ENCODE results near the gene TET2. TPM values are rescaled to one million over a fixed set of nuclear protein-coding genes. Genes with fewer than 3 reads are reported as not detected.

The TET2 gene
- polyA plus RNA-seq, 3 donors, result 22.6 to 47.1 (median 42.5) TPM

DNA sequence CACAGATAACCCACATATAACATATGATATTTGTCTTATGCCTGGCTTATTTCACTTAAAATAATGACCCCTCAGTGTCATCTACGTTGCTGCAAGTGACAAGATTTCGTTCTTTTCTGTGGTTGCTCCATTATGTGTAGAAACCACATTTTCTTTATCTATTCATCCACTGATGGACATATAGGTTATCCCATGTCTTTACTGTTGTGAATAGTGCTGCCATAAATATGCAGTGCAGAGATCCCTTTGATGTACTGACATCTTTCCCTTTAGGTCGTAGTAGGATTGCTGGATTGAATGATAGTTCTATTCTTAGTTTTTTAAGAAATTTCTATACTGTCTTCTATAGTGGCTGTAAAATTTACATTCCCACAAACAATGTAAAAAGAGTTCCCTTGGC, 135.8 kb downstream of the TET2 start:
- H3K27ac Mint-ChIP-seq, result no peak overlapping the region
- peaks cover 1 to 7% (median 2%) of the 10 kb centered on the region in 7 donors for H3K9me3 Mint-ChIP-seq
- H3K79me2 ChIP-seq (ENCODE audit: insufficient read depth, low read length), result no peaks in the 10 kb centered on the region
- H3K9me3 ChIP-seq (replicated peaks in 1 of 2; ENCODE audit: control insufficient read depth in 1 of 2, insufficient read depth in 1 of 2, low read length in 2 of 2), result peaks cover 0 to 3% of the 10 kb centered on the region in 2 donors
- no peak for DNase-seq
- H3K4me1 ChIP-seq (ENCODE audit: control insufficient read depth in 1 of 2, insufficient read depth in 2 of 2, low read length in 2 of 2), result no peaks in the 10 kb centered on the region
- peaks cover 25% of the 10 kb centered on the region for H4K20me1 ChIP-seq (ENCODE audit: insufficient read depth, low read length)
- H3K27ac ChIP-seq (ENCODE audit: low read depth in 1 of 2, low read length in 2 of 2), result no peak overlapping the region
- H3K4me1 Mint-ChIP-seq, result peaks cover 6% of the 10 kb centered on the region
- H3K27me3 ChIP-seq (ENCODE audit: control insufficient read depth in 2 of 2, insufficient read depth in 2 of 2, low read length in 2 of 2), result no peaks in the 10 kb centered on the region
- H3K4me2 ChIP-seq (replicated peaks; ENCODE audit: extremely low read depth, low read length, poor library complexity, severe bottlenecking), result no peak overlapping the region
- H3K4me3 ChIP-seq (replicated peaks in 1 of 3; ENCODE audit: low read depth in 2 of 3, low read length in 3 of 3), result no peak overlapping the region
- TF ChIP-seq, protein P1, sequence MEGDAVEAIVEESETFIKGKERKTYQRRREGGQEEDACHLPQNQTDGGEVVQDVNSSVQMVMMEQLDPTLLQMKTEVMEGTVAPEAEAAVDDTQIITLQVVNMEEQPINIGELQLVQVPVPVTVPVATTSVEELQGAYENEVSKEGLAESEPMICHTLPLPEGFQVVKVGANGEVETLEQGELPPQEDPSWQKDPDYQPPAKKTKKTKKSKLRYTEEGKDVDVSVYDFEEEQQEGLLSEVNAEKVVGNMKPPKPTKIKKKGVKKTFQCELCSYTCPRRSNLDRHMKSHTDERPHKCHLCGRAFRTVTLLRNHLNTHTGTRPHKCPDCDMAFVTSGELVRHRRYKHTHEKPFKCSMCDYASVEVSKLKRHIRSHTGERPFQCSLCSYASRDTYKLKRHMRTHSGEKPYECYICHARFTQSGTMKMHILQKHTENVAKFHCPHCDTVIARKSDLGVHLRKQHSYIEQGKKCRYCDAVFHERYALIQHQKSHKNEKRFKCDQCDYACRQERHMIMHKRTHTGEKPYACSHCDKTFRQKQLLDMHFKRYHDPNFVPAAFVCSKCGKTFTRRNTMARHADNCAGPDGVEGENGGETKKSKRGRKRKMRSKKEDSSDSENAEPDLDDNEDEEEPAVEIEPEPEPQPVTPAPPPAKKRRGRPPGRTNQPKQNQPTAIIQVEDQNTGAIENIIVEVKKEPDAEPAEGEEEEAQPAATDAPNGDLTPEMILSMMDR (IDR thresholded peaks at IDR 0.05), result no peak
- no peak overlapping the region for H2AFZ ChIP-seq (ENCODE audit: insufficient read depth, low read depth, low read length, poor library complexity, severe bottlenecking)
- H3K27me3 Mint-ChIP-seq (ENCODE audit: low read depth in 3 of 3), result peaks cover 0 to 3% (median 0%) of the 10 kb centered on the region in 3 donors
- WGBS (ENCODE audit: insufficient coverage), result no CpG with 5 or more reads among the region's 3 CpGs
- intact Hi-C loops (cut with micrococcal nuclease), result no loop called here
- H3K36me3 ChIP-seq (replicated peaks in 1 of 2; ENCODE audit: control insufficient read depth in 1 of 2, insufficient read depth in 2 of 2, low read length in 2 of 2), result peaks cover 10 to 16% of the 10 kb centered on the region in 2 donors
- H3K36me3 Mint-ChIP-seq, result peaks cover 5 to 7% of the 10 kb centered on the region in 2 donors
- H3K9ac ChIP-seq (ENCODE audit: insufficient read depth, low read length, poor library complexity, severe bottlenecking), result no peak overlapping the region
- no peak overlapping the region for H3K4me3 Mint-ChIP-seq

GRCh38 chr4:105283501-105283900, 136.8 kb downstream of the TET2 start:
- peaks cover 7 to 15% (median 8%) of the 10 kb centered on the region in 7 donors for H3K9me3 Mint-ChIP-seq
- no CpG with 5 or more reads among the region's 1 CpG for WGBS (ENCODE audit: insufficient coverage)
- intact Hi-C loops (cut with micrococcal nuclease), result no loop called here
- Histone ChIP-seq H3K9me3 (replicated peaks in 1 of 2; ENCODE audit: control insufficient read depth in 1 of 2, insufficient read depth in 1 of 2, low read length in 2 of 2) (peaks cover 6 to 8% of the 10 kb centered on the region in 2 donors), H3K4me2 (replicated peaks; ENCODE audit: extremely low read depth, low read length, poor library complexity, severe bottlenecking) (no peak overlapping the region), H3K9ac (ENCODE audit: insufficient read depth, low read length, poor library complexity, severe bottlenecking) (no peak overlapping the region), H2AFZ (ENCODE audit: insufficient read depth, low read depth, low read length, poor library complexity, severe bottlenecking) (no peak overlapping the region), H3K36me3 (replicated peaks in 1 of 2; ENCODE audit: control insufficient read depth in 1 of 2, insufficient read depth in 2 of 2, low read length in 2 of 2) (peaks cover 4 to 9% of the 10 kb centered on the region in 2 donors), H4K20me1 (ENCODE audit: insufficient read depth, low read length) (peaks cover 17% of the 10 kb centered on the region), H3K79me2 (ENCODE audit: insufficient read depth, low read length) (no peaks in the 10 kb centered on the region), H3K27me3 (ENCODE audit: control insufficient read depth in 2 of 2, insufficient read depth in 2 of 2, low read length in 2 of 2) (no peaks in the 10 kb centered on the region), H3K27ac (ENCODE audit: low read depth in 1 of 2, low read length in 2 of 2) (no peak overlapping the region), H3K4me3 (replicated peaks in 1 of 3; ENCODE audit: low read depth in 2 of 3, low read length in 3 of 3) (no peak overlapping the region), H3K4me1 (ENCODE audit: control insufficient read depth in 1 of 2, insufficient read depth in 2 of 2, low read length in 2 of 2) (no peaks in the 10 kb centered on the region)
- no peak overlapping the region for H3K4me3 Mint-ChIP-seq
- peaks cover 6% of the 10 kb centered on the region for H3K4me1 Mint-ChIP-seq
- H3K27me3 Mint-ChIP-seq (ENCODE audit: low read depth in 3 of 3), result peaks cover 0 to 3% (median 0%) of the 10 kb centered on the region in 3 donors
- TF ChIP-seq, protein P1 (IDR thresholded peaks at IDR 0.05), result no peak
- no peak for DNase-seq
- H3K27ac Mint-ChIP-seq, result no peak overlapping the region
- H3K36me3 Mint-ChIP-seq, result peaks cover 5% of the 10 kb centered on the region in 2 donors

Measured in CD14-positive monocyte (primary cell).